B cell (primary cell): ENCODE data around the gene VAV2. TPM values are rescaled to one million over a fixed set of nuclear protein-coding genes. Genes with fewer than 3 reads are reported as not detected.

Experiments used
- ATAC-seq: fragments of 200-7000 bp; cut with Tn5 transposase; one replicate; pipeline ENCODE4 v1.10.0; 2021; ENCODE audit warnings: low read depth, mild to moderate bottlenecking, moderate number of reproducible peaks, moderate library complexity
- CTCF ChIA-PET: fragments of 350-600 bp; sonication (Branson Sonifier 250); formaldehyde crosslinking; loops from one replicate; lab custom pipeline; 2021; ENCODE audit warnings: antibody characterized with exemption, inconsistent platforms; lab: Charles Lee
- POLR2A ChIA-PET: fragments of 350-600 bp; sonication (Branson Sonifier 250); formaldehyde crosslinking; loops from one replicate; lab custom pipeline; 2021; ENCODE audit warnings: antibody characterized with exemption; lab: Charles Lee
- DNase-seq: peaks from one replicate; pipeline ENCODE4 v3.0.0; 2013
- H2AFZ ChIP-seq: 2 replicates; pipeline ENCODE4 v1.6.1; 2012; ENCODE audit warnings: mild to moderate bottlenecking, low read depth, low read length; ENCODE audit not compliant: insufficient read depth, poor library complexity, severe bottlenecking
- H3K27ac ChIP-seq, 2 donors: 1 replicate in 1 of 2; 2 replicates in 1 of 2; pipeline ENCODE4 v1.5.1; 2012 to 2013; ENCODE audit warnings: low read length in 2 of 2, mild to moderate bottlenecking in 2 of 2, moderate library complexity in 1 of 2
- H3K27me3 ChIP-seq, 4 experiments: fragments of 200-600 bp in 1 of 4; sonication (generic) in 1 of 4; replicated peaks in 1 of 4; 1 replicate in 2 of 4; 2 replicates in 2 of 4; pipeline versions ENCODE4 v1.6.1 to v1.7.0; 2013 to 2016; ENCODE audit warnings: low read length in 3 of 4, mild to moderate bottlenecking in 2 of 4, mixed read lengths in 1 of 4, moderate library complexity in 1 of 4; ENCODE audit not compliant: insufficient read depth in 4 of 4, control insufficient read depth in 3 of 4; ENCODE audit errors: control extremely low read depth in 1 of 4
- H3K36me3 ChIP-seq, 2 experiments: replicated peaks in 1 of 2; 1 replicate in 1 of 2; 2 replicates in 1 of 2; pipeline versions ENCODE4 v1.6.1 to v1.7.1; 2013; ENCODE audit warnings: low read length in 1 of 2; ENCODE audit not compliant: insufficient read depth in 2 of 2, control insufficient read depth in 1 of 2; ENCODE audit errors: control extremely low read depth in 1 of 2, extremely low read depth in 1 of 2
- H3K4me1 ChIP-seq, 2 donors: fragments of 200-600 bp in 1 of 2; sonication (generic) in 1 of 2; 1 replicate in 1 of 2; 2 replicates in 1 of 2; pipeline versions ENCODE4 v1.5.1 to v1.6.1; 2013 to 2017; ENCODE audit warnings: low read length in 2 of 2; ENCODE audit not compliant: control insufficient read depth in 2 of 2, insufficient read depth in 2 of 2
- H3K4me2 ChIP-seq: replicated peaks from 2 replicates; pipeline ENCODE3; 2012; ENCODE audit warnings: mild to moderate bottlenecking, low read depth, low read length; ENCODE audit not compliant: poor library complexity, severe bottlenecking
- H3K4me3 ChIP-seq, 5 experiments: fragments of 200-600 bp in 1 of 5; sonication (generic) in 1 of 5; 1 replicate in 3 of 5; 2 replicates in 2 of 5; pipeline versions ENCODE4 v1.5.1 to v1.7.0; 2011 to 2016; ENCODE audit warnings: low read length in 4 of 5, mild to moderate bottlenecking in 4 of 5, low read depth in 2 of 5, control low read depth in 1 of 5, moderate library complexity in 1 of 5; ENCODE audit not compliant: insufficient read depth in 1 of 5; ENCODE audit errors: control extremely low read depth in 1 of 5, extremely low read depth in 1 of 5
- H3K79me2 ChIP-seq: fragments of 200-600 bp; sonication (generic); one replicate; pipeline ENCODE4 v1.6.0; 2016; ENCODE audit warnings: low read length; ENCODE audit not compliant: control insufficient read depth, insufficient read depth
- H3K9ac ChIP-seq: fragments of 200-600 bp; sonication (generic); 2 replicates; pipeline ENCODE4 v1.6.1; 2017; ENCODE audit warnings: mild to moderate bottlenecking, low read length, moderate library complexity
- H3K9me3 ChIP-seq, 3 donors: one replicate each; pipeline versions ENCODE4 v1.6.1 to v1.7.1; 2013; ENCODE audit warnings: low read length in 2 of 3; ENCODE audit not compliant: control insufficient read depth in 2 of 3, insufficient read depth in 1 of 3; ENCODE audit errors: control extremely low read depth in 1 of 3
- H4K20me1 ChIP-seq: 2 replicates; pipeline ENCODE4 v1.6.0; 2012; ENCODE audit warnings: mild to moderate bottlenecking, low read length; ENCODE audit not compliant: insufficient read depth, control insufficient read depth, poor library complexity, severe bottlenecking
- H3K27ac Mint-ChIP-seq: one replicate; pipeline ENCODE4 v1.8.0; 2021; ENCODE audit warnings: mixed read lengths
- H3K27me3 Mint-ChIP-seq: one replicate; pipeline ENCODE4 v1.8.0; 2021; ENCODE audit warnings: mixed read lengths
- H3K4me1 Mint-ChIP-seq: one replicate; pipeline ENCODE4 v1.8.0; 2021; ENCODE audit warnings: mixed read lengths
- H3K4me3 Mint-ChIP-seq: one replicate; pipeline ENCODE4 v1.8.0; 2021; ENCODE audit warnings: mixed read lengths
- H3K9me3 Mint-ChIP-seq: one replicate; pipeline ENCODE4 v1.8.0; 2022; ENCODE audit warnings: mixed read lengths; ENCODE audit not compliant: insufficient read depth
- CTCF ChIP-seq: fragments of 200-600 bp; IDR thresholded peaks from one replicate; pipeline ENCODE4 v1.8.0; 2022; ENCODE audit warnings: antibody characterized with exemption, mild to moderate bottlenecking
- EZH2 ChIP-seq: IDR thresholded peaks from 2 replicates; pipeline ENCODE4 v1.6.1; 2012; ENCODE audit warnings: borderline replicate concordance, low read depth, mild to moderate bottlenecking, moderate library complexity, low read length; ENCODE audit not compliant: insufficient read depth, poor library complexity, severe bottlenecking
- WGBS: methylation state at CpG from one replicate; pipeline ENCODE4 v1.1.5; 2013; ENCODE audit warnings: missing lambda C conversion rate; ENCODE audit not compliant: insufficient coverage; 5-methylcytosine and 5-hydroxymethylcytosine counted together
- intact Hi-C: fragments of 100-400 bp; cut with micrococcal nuclease; formaldehyde crosslinking; loops from one replicate; pipeline ENCODE4 v1.10.0; 2022
- polyA plus RNA-seq: library from polyadenylated mRNA; depleted of rRNA; stranded (reverse); fragments of >200 nt; gene quantifications from 2 replicates; pipeline ENCODE4 v1.2.3, GENCODE V29; 2012
- total RNA-seq, 2 donors: library from RNA; stranded (reverse); fragments of 120-200 nt in 1 of 2; gene quantifications; 1 replicate in 1 of 2; 2 replicates in 1 of 2; pipeline versions ENCODE4 v1.2.3 to v1.2.4, GENCODE V29; 2013 to 2022

The VAV2 gene
- total and polyA plus RNA-seq, 2 donors (not counting 1 experiment from before 2014, with no cell fraction given), result 34.4 to 128 TPM

- no peak overlapping the region for H3K4me3 Mint-ChIP-seq
- POLR2A ChIA-PET, result no interaction called here
These were observed 155.9 kb downstream of the VAV2 start for GRCh38 chr9:133836001-133836758.

More at GRCh38 chr9:133836001-133836758, 155.9 kb downstream of the VAV2 start:
- Histone ChIP-seq H3K9me3 (no peaks in the 10 kb centered on the region), H3K79me2 (peaks cover 71% of the 10 kb centered on the region), H3K4me3 (no peak overlapping the region), H3K4me2 (no peak overlapping the region), H3K4me1 (no peaks in the 10 kb centered on the region), H3K27me3 (no peaks in the 10 kb centered on the region), H3K27ac (peak overlapping the region in 1 of 2 donors; percentile 30), H2AFZ (no peak overlapping the region), H4K20me1 (peaks cover 83% of the 10 kb centered on the region), H3K9ac (no peak overlapping the region), H3K36me3 (peaks cover 0 to 17% of the 10 kb centered on the region in 2 experiments)
- CTCF ChIA-PET, result no interaction called here
- no peak for ATAC-seq
- 94% methylated on average over 8 of the region's 17 CpGs for WGBS
- no peak for DNase-seq
- Mint-ChIP-seq H3K27ac (no peak overlapping the region), H3K27me3 (no peaks in the 10 kb centered on the region), H3K4me1 (peaks cover 20% of the 10 kb centered on the region), H3K9me3 (no peaks in the 10 kb centered on the region)
- TF ChIP-seq EZH2 (no peak), CTCF (no peak)
- intact Hi-C loops, result no loop called here
